HL-60/S4 treated with retinoic acid at 250 ng/mL for 4 days and 3 days (cell line): ENCODE data around the gene FBXO15.

Source experiments
- in situ Hi-C: fragments of 300-500 bp; cut with MboI; formaldehyde crosslinking; loops from 2 replicates; pipeline ENCODE4 v1.7.0; 2022; ENCODE audit warnings: low sequenced_read_pairs

Gene FBXO15, protein sequence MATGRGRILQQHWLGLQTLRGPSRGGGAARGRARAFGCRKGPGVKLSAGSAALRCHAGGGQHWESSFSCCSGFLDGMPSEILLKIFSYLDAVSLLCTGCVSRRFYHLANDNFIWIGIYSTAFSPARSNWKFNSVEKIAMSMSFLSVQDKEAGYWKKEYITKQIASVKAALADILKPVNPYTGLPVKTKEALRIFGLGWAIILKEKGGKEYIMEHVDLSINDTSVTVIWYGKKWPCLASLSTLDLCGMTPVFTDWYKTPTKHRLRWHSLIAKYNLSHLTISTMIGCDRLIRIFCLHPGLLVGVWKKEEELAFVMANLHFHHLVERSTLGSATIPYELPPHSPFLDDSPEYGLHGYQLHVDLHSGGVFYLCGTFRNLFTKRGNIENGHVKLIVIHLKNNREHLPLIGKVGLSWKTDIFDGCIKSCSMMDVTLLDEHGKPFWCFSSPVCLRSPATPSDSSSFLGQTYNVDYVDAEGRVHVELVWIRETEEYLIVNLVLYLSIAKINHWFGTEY

DNA sequence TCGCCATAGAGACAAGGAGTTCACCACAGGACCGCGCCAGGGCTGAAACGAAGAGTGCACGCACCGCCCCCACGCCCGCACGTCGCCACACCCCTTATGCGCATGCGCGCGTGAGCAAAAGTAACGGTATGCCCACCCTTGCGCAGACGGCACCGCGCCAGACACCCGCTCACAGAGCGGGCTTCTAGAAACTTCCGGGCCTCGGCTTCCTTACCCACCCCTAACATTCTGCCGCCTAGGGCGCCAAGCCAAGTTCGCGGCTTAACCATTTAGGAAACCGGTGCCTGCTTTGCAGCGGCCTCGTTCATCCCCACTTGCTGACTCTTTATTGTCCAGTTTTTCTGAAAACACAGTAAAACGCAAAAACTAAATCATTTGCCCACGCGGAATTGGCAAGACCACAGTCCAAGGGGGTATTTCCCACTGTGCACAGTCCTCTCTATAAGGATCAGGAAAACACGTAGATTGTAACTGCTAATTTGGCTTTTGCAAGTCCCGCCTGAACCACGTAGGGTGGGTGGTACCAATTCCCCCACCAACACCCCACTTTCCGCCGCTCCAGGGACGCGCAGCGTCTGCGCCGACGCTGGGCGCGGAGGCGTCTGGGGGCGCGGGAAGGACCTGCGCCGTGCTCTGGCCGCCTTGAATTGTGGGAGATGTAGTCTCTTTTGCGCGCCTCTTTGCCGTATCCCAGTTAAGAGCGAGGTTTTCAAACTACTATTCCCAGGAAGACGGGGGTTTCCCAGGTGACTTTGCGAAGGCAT, at the start of gene FBXO15, which contains the start of gene TIMM21:
TSS of gene FBXO15 (minus strand) at position 56 of the 764 bp plus-strand sequence. CDS start at position 7, 49 bp downstream.
TSS of gene TIMM21 (plus strand) at position 745 of the 764 bp plus-strand sequence. CDS start 286 bp downstream, outside the sequence.
- in situ Hi-C loops = no loop called here

DNA sequence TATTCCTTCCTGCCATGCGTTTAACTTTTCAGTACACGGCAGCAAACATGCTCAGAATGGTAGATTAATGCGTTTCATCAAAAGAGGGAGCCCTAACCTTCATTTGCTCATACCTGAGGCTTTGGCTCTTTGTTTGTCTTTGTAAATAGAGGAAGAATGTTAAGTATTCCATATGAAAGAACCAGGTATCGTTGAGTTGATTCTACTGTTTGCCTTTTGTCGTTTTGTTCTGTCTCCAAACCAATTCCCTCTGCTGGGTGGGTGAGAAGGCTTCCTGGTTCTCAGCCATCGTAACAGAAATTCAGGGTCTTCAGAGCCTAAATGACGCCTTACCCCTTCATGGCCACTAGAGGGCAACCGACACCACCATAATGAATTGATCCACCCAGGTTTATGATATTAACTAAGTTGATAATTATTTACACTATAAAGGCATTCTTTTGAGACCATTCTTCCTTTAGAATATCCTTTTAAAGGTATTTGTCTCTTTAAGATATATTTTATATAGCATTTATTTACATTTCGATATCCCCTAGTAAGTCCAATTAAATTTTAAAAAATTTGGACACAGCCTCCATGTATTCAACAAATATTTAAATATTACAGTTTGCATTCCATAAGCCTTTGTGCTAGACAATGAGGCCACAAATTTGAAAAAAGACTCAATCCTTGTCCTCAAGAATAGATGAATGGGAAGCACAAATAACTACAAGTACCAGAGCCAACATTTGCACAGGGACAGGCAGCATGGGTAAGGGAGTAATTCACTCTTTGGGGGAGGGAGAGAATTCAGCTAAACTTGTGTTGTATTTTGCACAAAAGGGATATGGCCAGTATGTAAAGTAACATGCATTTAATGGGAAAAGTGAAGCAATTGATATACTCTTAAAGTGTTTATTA, 48.8 kb upstream of the FBXO15 start:
- in situ Hi-C loops = loop anchor here (25.0 kb wide), 2 partner anchors 141 to 366 kb away; no protein-coding TSS in a partner anchor

DNA sequence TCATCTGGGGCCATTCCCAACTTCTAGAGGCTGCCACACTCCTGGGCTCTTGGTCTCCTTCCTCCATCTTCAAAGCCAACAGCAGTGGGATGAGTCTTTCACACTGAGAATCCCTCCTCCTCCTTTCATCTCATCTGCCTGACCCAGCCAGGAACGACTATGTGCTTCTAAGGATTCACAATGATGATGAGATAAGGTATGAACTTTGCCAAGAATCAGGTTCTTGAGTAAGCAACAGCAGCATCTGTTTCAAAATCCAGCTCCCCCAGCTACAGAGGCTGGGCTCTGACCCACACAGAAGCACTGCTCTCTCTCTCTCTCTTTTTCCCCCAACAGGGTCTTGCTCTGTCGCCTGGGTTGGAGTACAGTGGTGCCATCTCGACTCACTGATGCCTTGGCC, 47.1 kb upstream of the FBXO15 start:
- in situ Hi-C loops = loop anchor here (25.0 kb wide), 2 partner anchors 143 to 368 kb away; no protein-coding TSS in a partner anchor

DNA sequence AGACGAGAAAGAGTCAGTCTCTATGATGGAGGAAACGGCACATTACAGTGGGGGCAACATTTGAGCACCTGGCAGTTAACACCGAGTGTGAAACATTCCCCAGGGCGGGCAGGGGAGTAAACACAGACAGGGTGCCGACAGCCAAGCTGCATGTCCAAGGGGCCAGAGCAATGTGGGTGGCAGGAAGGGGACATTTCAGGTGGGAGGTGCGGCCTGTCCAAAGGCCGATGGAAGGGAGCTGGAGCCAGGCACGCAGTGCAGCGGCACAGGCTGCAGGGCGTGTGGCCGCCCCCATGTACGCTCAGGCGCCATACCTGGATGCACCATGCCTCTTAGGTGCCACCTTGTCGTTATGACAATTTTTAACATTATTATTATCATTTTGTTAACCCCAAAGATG, 43.9 kb upstream of the FBXO15 start:
- in situ Hi-C loops = loop anchor here (25.0 kb wide), 2 partner anchors 146 to 371 kb away; no protein-coding TSS in a partner anchor

DNA sequence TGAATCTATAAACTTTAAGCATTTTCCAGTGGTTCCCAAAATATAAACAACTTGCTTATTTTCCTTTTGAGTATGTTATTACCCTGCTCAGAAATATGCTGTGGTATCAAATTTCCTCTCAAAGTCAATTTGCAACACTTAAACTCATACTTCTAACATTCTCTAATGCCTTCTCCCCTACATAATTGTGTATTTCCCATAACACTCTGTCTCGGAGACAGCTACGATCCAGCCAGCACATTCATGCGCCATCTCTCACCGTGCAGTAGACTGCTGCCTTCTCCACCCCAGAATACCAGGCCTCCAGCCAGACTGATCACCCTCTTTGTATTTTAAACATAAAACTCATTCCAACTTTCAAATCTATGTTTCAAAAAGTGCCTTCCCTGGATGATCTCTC, 42.5 kb upstream of the FBXO15 start:
- in situ Hi-C loops = loop anchor here (25.0 kb wide), 2 partner anchors 147 to 372 kb away; no protein-coding TSS in a partner anchor

DNA sequence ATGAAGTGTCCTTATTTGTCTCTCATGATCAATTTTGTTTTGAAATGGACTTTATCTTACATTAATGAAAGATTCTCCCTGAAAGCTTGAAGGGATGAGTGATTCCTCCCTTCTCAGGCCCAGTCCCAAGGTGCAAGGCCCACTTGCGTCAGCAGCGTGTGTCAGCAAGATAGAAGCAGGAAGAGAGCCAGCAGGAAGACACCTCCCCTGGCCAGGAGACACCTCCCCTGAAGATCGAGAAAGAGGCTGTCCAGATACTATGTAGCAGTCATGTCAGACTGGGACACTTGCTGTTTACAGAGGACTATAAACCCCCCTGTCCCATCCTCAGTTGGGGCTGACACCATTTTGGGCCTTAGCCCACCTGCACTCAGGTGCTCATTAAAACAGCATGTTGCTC, 39.0 kb upstream of the FBXO15 start:
- in situ Hi-C loops = loop anchor here (25.0 kb wide), 2 partner anchors 151 to 376 kb away; no protein-coding TSS in a partner anchor

DNA sequence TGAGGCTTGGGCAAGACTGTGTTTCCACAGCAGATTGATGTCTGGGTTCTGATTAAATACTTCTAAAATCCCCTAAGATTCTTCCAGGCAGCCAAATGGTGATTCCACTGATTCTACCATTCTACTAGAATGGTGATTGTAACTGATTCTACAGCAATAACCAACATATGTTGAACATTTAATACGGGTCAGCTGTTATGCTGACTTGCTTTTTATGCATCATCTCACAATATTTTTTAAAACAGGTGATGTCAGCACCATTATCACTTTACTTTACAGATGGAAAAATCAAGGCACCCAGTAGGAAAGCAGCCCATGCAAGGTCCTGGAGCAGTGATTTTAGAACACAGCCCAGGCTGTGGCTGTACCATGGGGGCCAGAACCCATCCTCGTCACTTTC, 38.2 kb upstream of the FBXO15 start:
- in situ Hi-C loops = loop anchor here (25.0 kb wide), 2 partner anchors 151 to 376 kb away; no protein-coding TSS in a partner anchor

DNA sequence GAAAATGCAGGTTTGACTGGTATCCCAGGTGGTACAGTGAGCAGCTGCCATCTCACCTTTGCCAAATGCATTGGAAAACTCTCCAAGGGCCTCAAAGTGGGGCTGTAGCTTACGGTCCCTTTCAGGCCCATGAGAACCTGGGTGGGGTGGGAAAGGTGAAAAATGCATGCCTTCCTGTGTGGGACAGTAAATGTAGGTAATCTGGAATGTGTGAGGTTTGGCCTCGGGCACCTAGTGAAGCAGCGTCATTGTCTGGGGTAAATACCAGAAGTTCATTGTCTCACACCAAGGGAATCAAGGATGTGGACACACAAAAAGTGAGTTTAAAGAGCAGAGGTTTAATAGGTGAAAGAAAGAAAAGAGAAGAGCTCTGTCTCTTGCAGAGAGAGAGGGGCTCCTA, 37.2 kb upstream of the FBXO15 start:
- in situ Hi-C loops = loop anchor here (25.0 kb wide), 2 partner anchors 152 to 377 kb away; no protein-coding TSS in a partner anchor

DNA sequence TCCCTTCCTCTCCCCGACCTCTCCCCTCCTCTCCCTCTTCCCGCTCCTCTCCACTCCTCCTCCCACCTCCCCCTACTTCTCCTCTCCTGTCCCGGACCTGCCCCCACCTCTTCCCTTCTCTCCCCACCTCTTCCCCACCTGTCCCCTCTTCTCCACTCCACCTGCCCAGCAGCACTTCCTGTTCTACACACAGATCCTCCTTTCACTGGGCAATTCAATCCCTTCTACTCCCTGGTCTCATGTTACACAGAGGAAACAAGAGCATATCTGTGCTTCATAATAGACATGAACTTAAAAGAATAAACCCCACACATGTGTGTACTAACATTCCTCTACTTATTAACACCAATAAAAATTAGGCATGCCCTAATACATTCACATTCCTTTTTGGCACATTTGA, 35.5 kb upstream of the FBXO15 start:
- in situ Hi-C loops = loop anchor here (25.0 kb wide), 2 partner anchors 154 to 379 kb away; no protein-coding TSS in a partner anchor

DNA sequence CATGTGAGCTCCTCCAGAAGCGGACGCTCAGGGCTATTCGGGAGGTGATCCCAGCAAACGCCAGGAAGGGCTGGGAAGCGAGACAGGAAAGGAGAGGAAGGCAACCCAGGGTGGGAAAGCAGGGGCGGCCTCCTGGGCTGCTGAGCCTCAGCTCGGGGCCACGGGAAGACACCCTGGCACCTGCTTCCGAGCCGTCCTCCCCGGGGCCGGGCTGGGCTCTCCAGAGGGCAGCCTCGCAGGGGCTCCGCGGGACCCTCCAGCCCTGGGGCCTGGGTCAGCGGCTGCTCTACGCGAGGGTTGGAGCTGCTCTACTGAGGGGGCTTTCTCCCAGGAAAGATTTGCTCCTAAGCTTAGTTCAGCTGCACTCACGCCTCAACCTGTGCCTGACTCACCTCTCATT, 34.7 kb upstream of the FBXO15 start:
- in situ Hi-C loops = loop anchor here (25.0 kb wide), 2 partner anchors 155 to 380 kb away; no protein-coding TSS in a partner anchor

DNA sequence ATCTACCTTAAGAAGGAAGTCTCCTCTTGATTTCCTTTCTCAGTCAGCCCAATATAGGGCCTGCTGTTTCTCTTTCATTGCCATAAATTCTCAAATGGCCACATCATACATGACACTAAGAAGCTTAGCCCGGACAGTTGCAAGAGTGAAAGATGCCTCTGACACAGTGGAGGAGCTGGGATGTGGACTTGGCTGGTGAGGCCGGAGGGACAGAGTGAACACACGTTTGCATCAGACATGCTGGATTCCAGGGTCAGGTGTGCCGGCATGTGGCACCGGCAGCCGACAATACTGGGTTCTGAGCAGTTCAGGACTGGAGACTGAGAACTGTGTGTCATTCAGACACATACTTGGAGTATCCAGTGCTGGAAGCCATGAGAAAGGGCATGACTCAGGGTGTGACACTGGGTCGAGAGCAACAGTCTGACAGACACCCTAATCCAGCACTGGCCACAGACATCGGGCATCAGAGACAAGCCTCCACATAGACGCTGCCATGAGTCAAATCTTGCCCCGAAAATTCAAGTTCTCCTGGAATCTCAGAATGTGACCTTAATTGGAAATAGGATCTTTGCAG, 32.1 kb upstream of the FBXO15 start:
- in situ Hi-C loops = loop anchor here (25.0 kb wide), 2 partner anchors 158 to 383 kb away; no protein-coding TSS in a partner anchor

DNA sequence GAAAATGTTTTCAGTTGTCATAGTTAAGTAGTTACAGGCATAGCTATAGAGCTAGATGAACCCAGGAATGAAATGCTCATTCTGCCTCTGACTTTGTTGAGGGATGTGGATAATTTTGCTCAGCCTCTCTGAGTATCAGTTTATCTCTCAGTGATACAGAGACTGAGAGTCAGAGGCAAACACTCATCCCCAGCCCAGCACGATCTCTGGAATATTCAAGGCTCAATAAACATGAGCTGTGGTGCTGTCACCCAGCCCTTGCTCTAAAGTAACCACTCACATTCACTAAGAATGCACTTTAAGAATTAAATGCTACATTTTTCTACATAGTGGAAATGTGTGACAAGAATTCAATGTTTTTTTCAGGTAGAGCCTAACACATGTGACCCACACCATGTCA, 31.2 kb upstream of the FBXO15 start:
- in situ Hi-C loops = loop anchor here (25.0 kb wide), 2 partner anchors 158 to 383 kb away; no protein-coding TSS in a partner anchor

DNA sequence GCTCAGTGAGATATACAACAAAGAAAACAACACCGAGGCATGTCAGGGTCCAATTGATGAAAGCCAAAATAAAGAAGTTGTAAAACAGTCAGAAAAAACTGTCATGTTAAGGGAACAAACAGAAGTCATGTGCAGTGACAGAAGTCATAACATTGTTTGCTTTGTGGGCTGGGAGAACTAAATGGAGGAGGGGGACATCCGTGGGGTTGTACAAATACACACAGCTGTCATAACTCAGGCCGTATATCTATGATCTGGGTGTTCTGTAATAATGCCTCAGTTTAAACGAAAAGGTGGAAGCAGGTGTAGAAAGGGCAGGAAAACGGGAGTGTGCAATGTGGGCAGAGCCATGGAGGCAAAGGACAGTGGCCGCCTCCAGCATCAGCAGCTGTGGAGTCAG, 28.0 kb upstream of the FBXO15 start:
- in situ Hi-C loops = loop anchor here (25.0 kb wide), 2 partner anchors 162 to 387 kb away; no protein-coding TSS in a partner anchor

DNA sequence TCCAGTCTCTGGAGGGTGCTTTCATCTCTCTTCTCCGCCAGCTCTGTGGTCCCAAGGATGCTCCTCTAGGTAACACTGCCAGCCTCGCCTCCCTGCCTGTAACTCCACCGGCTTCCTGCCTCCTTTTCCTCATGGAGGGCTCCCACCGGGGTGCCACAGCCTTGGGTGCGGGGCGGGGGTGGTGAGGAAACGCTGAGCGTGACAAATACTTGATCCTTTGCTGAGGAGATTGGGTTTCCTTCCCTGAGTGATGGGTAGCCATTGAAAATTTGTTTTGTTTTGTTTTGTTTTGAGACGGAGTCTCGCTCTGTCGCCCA, 25.8 kb upstream of the FBXO15 start:
- in situ Hi-C loops = no loop called here

DNA sequence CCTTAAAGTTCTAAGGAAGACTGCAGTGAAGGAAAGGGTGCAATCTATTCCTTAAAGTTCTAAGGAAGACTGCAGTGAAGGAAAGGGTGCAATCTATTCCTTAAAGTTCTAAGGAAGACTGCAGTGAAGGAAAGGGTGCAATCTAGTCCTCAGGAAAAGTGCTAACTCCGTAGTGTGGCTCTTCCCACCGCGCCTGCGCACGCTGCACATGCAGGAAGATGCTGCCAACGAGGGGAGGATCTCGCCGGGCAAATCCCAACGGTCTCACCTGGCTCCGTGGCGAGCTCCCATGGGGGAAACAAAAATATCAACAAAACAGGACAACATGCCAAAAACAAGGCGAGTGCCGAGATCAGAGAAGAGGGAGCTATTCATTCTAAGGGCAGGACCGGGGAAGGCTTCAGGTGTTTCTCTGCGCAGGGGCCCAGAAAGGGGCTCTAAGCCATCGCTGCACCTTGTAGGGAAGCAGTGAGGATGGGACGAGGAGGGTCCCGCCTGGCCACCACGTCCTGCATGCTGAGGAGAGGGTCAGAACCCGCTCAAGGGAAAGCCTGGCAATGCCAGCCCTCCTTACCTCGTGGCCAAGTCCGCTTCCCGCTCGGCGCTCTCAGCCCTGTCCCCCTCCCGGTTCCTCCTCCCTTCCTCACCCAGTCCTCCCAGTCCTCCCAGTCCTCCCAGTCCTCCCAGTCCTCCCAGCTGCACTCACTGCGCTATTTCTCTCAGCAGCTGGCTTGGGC, 25.2 kb upstream of the FBXO15 start:
- in situ Hi-C loops = no loop called here

DNA sequence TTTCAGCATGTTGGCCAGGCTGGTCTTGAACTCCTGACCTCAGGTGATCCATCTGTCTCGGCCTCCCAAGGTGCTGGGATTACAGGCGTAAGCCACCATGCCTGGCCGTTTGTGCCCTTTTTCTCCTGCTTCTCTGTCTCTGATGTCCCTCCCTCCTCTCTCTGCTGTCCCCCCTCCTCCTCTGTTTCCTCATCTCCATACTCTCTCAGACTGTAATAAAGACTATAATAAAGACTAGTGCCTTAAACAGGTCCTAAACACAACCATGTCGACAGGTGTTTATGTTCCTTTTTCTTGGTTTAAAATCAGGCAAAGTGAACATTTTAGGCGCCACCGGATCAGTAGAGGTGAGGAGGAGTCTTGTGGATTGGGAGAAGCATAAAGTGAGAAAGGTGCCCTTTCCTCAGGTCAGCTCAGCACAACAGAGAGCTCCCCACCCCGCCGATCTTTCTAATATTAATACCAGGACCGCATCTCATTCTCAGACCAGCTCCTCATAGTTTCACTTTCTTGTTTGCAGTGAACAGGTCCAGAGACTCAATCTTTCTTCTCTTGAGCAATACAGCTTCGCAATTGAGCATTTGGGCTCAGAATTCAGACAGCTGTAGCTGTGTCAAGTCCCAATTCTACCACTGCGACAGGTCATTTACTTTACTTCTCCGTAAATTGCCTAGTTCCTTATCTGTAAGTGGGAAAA, 24.4 kb upstream of the FBXO15 start:
- in situ Hi-C loops = no loop called here

DNA sequence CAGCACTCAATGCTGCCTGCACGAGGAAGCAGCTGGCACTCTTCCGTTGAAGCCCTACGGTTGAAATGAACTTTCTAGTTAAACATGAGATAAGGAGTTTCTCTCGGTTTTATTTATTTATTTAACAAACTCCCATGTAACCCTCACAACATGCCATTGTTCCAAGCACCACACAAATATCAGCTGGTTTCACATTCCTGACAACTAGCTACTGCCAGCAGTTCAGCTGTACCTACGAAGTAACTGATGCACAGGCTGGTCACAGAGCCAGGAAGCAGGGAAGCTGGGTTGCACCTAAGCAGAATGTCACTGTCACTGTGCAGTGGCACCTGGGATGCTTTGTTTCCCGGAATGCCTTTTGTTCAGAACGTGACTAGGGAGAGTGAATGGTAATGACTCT, 18.8 kb upstream of the FBXO15 start:
- in situ Hi-C loops = no loop called here

DNA sequence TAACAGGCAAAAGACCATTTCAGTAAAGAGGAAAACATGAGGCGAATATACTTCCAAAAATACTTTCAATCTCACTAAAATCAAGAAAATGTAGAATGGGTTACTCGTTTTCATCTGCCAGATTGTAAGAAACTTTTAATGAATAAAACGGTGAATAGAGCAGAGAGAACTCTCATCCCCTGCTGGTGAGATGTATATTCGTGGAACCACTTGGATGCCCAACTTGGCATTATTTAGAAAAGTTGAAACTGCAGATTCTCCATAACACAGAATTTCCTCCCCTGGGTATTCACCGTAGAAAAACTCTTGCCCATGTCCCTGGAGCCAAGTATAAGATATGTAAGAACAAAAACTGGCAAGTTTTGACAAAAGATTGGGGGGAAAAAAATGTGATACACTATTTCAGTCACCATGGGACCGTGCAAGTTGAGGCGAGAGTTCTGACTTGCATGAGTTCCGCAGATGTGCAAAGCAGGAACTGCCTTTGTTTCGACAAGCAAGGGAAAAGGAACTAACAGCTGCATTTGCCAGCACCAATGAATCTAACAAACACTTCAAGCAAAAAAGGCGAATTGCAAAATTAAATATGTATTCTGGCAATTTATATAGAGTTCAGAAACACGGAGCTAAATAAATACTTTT, 15.5 kb upstream of the FBXO15 start:
- in situ Hi-C loops = no loop called here
